Kidney capillary endothelial cell (primary cell): ENCODE results near the gene MEG3.

Experiments used
- DNase-seq: peaks from one replicate; pipeline ENCODE4 v3.0.0-alpha.2; 2018; ENCODE audit warnings: low spot score

The MEG3 gene

GRCh38 chr14:100832311-100832960 lies 6.5 kb downstream of the MEG3 start:
- DNase-seq = no peak

- DNase-seq = no peak
Measured at GRCh38 chr14:100834082-100834793, 8.3 kb downstream of the MEG3 start.

- DNase-seq = no peak
Measured at GRCh38 chr14:100834794-100835547, 9.1 kb downstream of the MEG3 start.

GRCh38 chr14:100835548-100836310 lies 9.8 kb downstream of the MEG3 start:
- no peak for DNase-seq

GRCh38 chr14:100836311-100836805 lies 10.4 kb downstream of the MEG3 start:
- no peak for DNase-seq

GRCh38 chr14:100836941-100837804 lies 11.3 kb downstream of the MEG3 start:
- DNase-seq = no peak

- DNase-seq = no peak
Measured at GRCh38 chr14:100837805-100838350, 12.0 kb downstream of the MEG3 start.

- no peak for DNase-seq
Measured at GRCh38 chr14:100838493-100839314, 12.8 kb downstream of the MEG3 start.

- DNase-seq = no peak
Measured at GRCh38 chr14:100839315-100839585, 13.3 kb downstream of the MEG3 start.

GRCh38 chr14:100839681-100840111 lies 13.8 kb downstream of the MEG3 start:
- DNase-seq = no peak

- DNase-seq = no peak
Measured at GRCh38 chr14:100840286-100841065, 14.6 kb downstream of the MEG3 start.

GRCh38 chr14:100841066-100841760 lies 15.3 kb downstream of the MEG3 start:
- no peak for DNase-seq

GRCh38 chr14:100841761-100842403 lies 16.0 kb downstream of the MEG3 start:
- no peak for DNase-seq

GRCh38 chr14:100842799-100843198 lies 16.9 kb downstream of the MEG3 start:
- peak; percentile 28 for DNase-seq

GRCh38 chr14:100844082-100844408 lies 18.1 kb downstream of the MEG3 start:
- no peak for DNase-seq

GRCh38 chr14:100844421-100844820 lies 18.5 kb downstream of the MEG3 start:
- no peak for DNase-seq

GRCh38 chr14:100844846-100845245 lies 18.9 kb downstream of the MEG3 start:
- DNase-seq = no peak

GRCh38 chr14:100845341-100845740 lies 19.4 kb downstream of the MEG3 start:
- no peak for DNase-seq
